GM21576 (cell line): Measurements from ENCODE around the gene FAM50A.
"Not testable (repeated sequence)": the region's sequence is repeated elsewhere in the genome, so short reads cannot be mapped to it uniquely, and the experiment has no call there.

Experiments
- ATAC-seq: cut with Tn5 transposase; IDR thresholded peaks from one replicate; pipeline ENCODE4 v1.9.1; 2021; ENCODE audit warnings: mild to moderate bottlenecking, moderate library complexity; ENCODE audit not compliant: unreplicated experiment

The FAM50A gene

GRCh38 chrX:154481911-154482601 is 38.1 kb downstream of the FAM50A start:
- ATAC-seq = no peak

GRCh38 chrX:154482786-154483185 is 38.8 kb downstream of the FAM50A start:
- no peak for ATAC-seq

GRCh38 chrX:154483325-154483724 is 39.4 kb downstream of the FAM50A start:
- no peak for ATAC-seq

GRCh38 chrX:154484255-154485149 is 40.6 kb downstream of the FAM50A start:
- ATAC-seq = no peak

- no peak for ATAC-seq
Measured at GRCh38 chrX:154485150-154486051, 41.5 kb downstream of the FAM50A start.

GRCh38 chrX:154486052-154486395 is 42.1 kb downstream of the FAM50A start:
- ATAC-seq = no peak

GRCh38 chrX:154486396-154487207 is 42.7 kb downstream of the FAM50A start, which contains the start of gene UBL4A:
TSS of gene UBL4A (minus strand) at chrX:154486615. CDS start at chrX:154486584, 31 bp downstream.
- no peak for ATAC-seq

GRCh38 chrX:154487518-154488290 is 43.8 kb downstream of the FAM50A start:
- no peak for ATAC-seq

GRCh38 chrX:154488336-154489075 is 44.6 kb downstream of the FAM50A start:
- no peak for ATAC-seq

- no peak for ATAC-seq
Measured at GRCh38 chrX:154489182-154489581, 45.2 kb downstream of the FAM50A start.

GRCh38 chrX:154490021-154490413 is 46.1 kb downstream of the FAM50A start:
- peak; percentile 15 for ATAC-seq

GRCh38 chrX:154490414-154491083 is 46.6 kb downstream of the FAM50A start, which contains the start of gene SLC10A3:
TSS of gene SLC10A3 (minus strand) at chrX:154490629. CDS start at chrX:154488940, 1,689 bp downstream.
- ATAC-seq = peak; percentile 69

- no peak for ATAC-seq
Measured at GRCh38 chrX:154494715-154495114, 50.8 kb downstream of the FAM50A start.

GRCh38 chrX:154495472-154495922 is 51.6 kb downstream of the FAM50A start:
- ATAC-seq = no peak

GRCh38 chrX:154496591-154497137 is 52.7 kb downstream of the FAM50A start:
- not testable (repeated sequence) for ATAC-seq
